ENCODE results near the gene ASPSCR1. TPM values are rescaled to one million over a fixed set of nuclear protein-coding genes. Genes with fewer than 3 reads are reported as not detected.

Gene ASPSCR1
- total and polyA plus RNA-seq, 9 of the 15 experiments (the other 6 are each of a cell fraction or from before 2014, with no cell fraction given) = 0.90 to 36.9 (median 11.6) TPM

GRCh38 chr17:82065193-82065637, 87.8 kb downstream of the ASPSCR1 start (continued):
- TF ChIP-seq E2F8 (IDR thresholded peaks at IDR 0.05; ENCODE audit: low read depth, partially characterized antibody) (no peak), NKRF (IDR thresholded peaks at IDR 0.05; ENCODE audit: borderline replicate concordance) (peak; percentile 43; the same call in 1 of the 2 replicates), CAMTA2 (CRISPR knock-in tag; conservative IDR thresholded peaks at IDR 0.05) (no peak), HBP1 (CRISPR knock-in tag; IDR thresholded peaks at IDR 0.05) (no peak), FOSL1 (tag; conservative IDR thresholded peaks at IDR 0.05) (0 out of 2 replicates have a peak, but pooled peaks have one; percentile 0), NFRKB (IDR thresholded peaks at IDR 0.05; ENCODE audit: low read depth) (no peak), ESRRA (IDR thresholded peaks at IDR 0.05; ENCODE audit: borderline replicate concordance, low read depth) (no peak), LCOR (CRISPR knock-in tag; IDR thresholded peaks at IDR 0.05) (no peak), ATF3 (IDR thresholded peaks at IDR 0.05) (no peak), ATF3 (CRISPR knock-in tag; conservative IDR thresholded peaks at IDR 0.05) (0 out of 2 replicates have a peak, but pooled peaks have one; percentile 6), ZNF311 (CRISPR knock-in tag; IDR thresholded peaks at IDR 0.05) (no peak), NELFE (IDR thresholded peaks at IDR 0.05; ENCODE audit: insufficient read depth, insufficient read length) (no peak), SRSF3 (IDR thresholded peaks at IDR 0.05; ENCODE audit: insufficient read depth, low read length) (no peak), CHD2 (IDR thresholded peaks at IDR 0.05; ENCODE audit: low read depth, low read length) (peak; percentile 82), SAP30 (IDR thresholded peaks at IDR 0.05; ENCODE audit: borderline replicate concordance, insufficient read depth, low read depth, low read length, poor library complexity, severe bottlenecking) (peak; percentile 78), TCF3 (CRISPR knock-in tag; IDR thresholded peaks at IDR 0.05) (no peak), SMAD4 (CRISPR knock-in tag; conservative IDR thresholded peaks at IDR 0.05) (no peak), TOE1 (IDR thresholded peaks at IDR 0.05; ENCODE audit: borderline replicate concordance) (no peak), TOE1 (CRISPR knock-in tag; IDR thresholded peaks at IDR 0.05; ENCODE audit: borderline replicate concordance, low read depth) (no peak), ARID3A (IDR thresholded peaks at IDR 0.05; ENCODE audit: borderline replicate concordance, low read depth, low read length) (no peak)

Measured in K562 (cell line).